ENCODE results near the gene PHB1. TPM values are rescaled to one million over a fixed set of nuclear protein-coding genes. Genes with fewer than 3 reads are reported as not detected.

PHB1 gene
- total and polyA plus RNA-seq, 2 of the 8 experiments (the other 6 are each of a cell fraction or from before 2014, with no cell fraction given): 386 to 597 TPM

DNA sequence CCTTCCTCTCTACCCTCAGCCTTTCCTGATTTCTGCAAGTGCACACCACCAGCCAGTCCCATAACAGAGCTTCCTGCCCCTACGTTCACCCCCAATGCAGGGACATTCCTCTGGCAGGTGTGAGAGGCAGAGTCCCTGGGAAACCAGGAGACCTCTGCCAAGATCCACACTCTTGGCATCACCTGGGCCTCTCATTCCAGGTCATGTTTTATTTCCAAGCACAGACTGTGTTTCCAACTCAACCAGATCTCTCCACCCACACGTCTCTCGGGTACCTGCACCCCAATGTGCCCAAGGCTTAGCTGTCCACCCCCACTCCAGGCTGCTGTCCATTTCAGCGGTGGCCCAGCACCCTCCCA, 21.0 kb upstream of the PHB1 start (continued):
- TF ChIP-seq PHF8 (conservative IDR thresholded peaks at IDR 0.05; ENCODE audit: low read depth, low read length): no peak
- TF ChIP-seq JUND (IDR thresholded peaks at IDR 0.05; ENCODE audit: low read length): no peak
- TF ChIP-seq SIN3A (conservative IDR thresholded peaks at IDR 0.05 in 1 of 2, IDR thresholded peaks at IDR 0.05 in 1 of 2; ENCODE audit: low read depth in 1 of 2, low read length in 2 of 2): no peak
- TF ChIP-seq KDM1A (IDR thresholded peaks at IDR 0.05; ENCODE audit: borderline replicate concordance, low read length): no peak
- no peak for TF ChIP-seq TBP (IDR thresholded peaks at IDR 0.05; ENCODE audit: low read depth, low read length)
